HG02642 (cell line): Measurements from ENCODE around the gene LTBP2.
"Not testable (repeated sequence)": the region's sequence is repeated elsewhere in the genome, so short reads cannot be mapped to it uniquely, and the experiment has no call there.

Experiments
- ATAC-seq: cut with Tn5 transposase; IDR thresholded peaks from one replicate; pipeline ENCODE4 v1.9.1; 2021; ENCODE audit warnings: mild to moderate bottlenecking; ENCODE audit not compliant: unreplicated experiment, poor library complexity

The LTBP2 gene

DNA sequence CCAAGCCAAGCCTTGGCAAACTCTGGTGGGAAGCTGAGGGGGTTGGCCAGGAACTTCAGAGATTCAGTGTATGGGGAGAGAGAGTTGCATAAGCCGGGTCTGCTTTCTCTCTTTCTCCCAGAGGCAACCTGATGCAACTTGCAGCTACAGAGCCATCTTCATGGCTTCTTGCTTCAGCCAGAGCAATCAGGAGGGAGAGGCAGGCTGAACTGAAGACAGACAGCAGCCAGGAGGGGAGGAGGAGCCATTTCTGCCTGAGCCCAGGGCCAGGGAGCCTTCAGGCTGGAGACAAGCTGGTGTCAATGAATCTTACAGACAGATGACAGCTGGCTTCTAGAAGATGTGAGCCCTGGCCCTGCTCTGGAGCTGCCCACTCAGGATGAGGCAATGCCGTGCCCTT lies 137.7 kb downstream of the LTBP2 start:
- ATAC-seq, result no peak

DNA sequence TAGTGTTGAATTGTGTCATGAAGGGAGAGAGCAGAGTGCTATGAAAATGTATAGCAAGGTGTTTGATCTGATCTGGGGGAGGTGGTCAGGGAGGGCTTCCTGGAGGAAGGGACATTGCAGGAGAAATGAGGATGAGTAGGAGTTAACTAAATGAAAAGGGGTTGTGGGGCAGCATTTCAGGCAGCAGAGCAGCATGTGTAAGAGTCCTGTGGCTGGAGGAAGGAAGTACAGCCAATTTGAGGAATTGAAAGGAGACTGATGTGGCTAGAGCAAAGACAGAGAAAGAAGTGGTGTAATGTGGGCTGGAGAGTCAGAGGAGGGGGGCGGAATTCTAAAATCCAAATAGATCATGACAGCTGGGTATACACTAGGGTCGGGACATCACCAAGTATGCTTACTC lies 139.4 kb downstream of the LTBP2 start:
- no peak for ATAC-seq

DNA sequence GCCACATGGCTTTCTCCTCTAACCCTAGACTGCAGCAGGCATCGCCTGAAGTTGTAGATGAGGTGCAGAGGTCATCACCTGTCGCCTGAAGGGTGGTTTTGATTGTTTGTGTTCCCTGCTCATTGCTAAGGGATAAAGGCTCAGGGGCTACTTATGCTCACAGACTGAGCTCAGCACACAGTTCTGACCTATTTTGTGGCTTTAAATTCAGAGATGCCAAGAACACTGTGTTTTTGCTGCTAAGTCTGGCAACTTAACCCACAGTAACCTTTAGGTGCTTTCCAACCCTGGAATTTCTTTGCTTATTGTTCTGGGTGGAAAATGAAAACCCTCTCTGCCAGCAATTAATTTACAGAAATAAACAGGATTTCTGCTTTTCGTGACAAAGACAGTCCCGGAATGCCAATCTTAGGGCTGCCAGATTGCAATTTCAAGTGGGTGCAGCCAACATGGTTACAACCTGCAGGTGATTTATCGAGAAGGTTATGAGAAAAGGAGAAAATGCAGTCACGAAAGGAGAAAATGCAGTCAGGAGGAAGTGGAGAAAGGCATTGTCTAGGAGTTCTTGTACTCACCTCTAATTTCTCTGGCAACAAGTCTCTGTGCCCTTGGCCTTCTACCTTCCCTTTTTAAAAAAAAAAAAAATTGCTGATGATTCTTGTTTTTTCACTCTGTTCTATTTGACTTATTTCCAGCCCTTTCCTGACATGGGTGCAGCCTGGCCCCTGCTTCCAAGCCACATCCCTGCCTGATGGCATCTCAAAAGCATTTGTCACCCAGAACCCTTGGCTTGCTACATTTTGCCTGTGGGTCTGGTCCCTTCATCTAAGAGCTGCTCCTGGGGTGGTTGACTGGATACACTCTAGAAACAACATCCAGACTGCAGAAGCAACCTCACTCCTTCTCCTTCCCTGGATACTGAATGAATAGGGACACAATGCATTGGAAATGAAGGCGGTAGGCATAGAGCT lies 142.2 kb downstream of the LTBP2 start:
- ATAC-seq, result no peak

DNA sequence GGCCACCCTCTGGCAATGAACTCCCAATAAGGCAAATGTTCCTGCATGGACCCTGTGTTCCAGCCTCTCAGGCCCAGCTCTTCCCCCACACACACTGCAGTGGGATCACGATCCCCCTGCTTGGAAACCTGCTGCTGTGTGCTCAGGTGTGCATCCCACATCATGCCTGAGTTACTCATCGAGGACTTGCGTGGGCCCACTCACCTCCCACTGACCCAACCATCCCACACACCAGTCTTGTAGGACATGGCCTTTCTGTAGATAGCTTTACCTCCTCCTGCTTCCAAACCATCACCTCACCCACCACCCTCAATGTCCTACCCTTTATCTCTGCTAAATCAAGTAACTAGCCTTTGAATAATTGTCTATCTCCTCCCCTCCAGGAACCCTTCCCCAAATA lies 143.5 kb downstream of the LTBP2 start:
- ATAC-seq, result no peak

DNA sequence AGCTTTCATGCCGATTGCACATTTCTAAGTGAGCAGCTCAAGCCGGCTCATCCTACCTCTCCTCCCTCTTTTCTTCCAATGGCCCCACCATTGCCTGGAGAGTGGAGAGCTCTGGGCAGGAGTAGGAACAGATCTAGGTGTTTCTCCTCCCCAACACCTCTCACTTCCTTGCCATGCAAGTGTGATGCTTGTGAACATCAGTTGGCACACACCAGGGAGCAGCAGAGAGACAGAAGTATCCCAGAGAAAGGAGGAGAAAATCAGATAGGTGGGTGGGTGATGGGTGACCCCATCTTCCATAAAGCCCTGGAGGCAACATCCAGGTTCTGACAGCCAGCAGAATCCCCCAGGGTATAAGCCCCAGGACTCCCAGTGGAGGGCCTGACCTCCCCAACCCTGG lies 146.7 kb downstream of the LTBP2 start:
- ATAC-seq, result no peak

DNA sequence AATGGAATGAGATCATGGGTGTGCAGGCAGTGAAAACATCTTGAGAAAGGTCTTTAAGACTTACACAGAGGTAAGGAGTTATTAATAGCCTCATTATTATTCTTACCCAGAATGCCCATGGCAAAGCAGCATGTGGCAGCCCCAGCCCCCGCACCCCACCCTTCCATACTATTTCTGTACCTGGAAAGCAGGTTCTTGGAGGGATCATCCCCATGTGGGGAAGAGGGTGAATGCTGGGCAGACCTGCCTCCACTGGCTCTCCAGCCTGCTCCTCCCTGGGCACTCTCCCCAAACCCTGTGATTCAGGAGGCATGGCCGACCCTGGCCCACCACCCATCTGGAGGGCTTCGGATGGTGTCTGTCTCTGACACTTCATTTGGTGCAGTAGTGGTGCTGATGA lies 147.3 kb downstream of the LTBP2 start:
- no peak for ATAC-seq

DNA sequence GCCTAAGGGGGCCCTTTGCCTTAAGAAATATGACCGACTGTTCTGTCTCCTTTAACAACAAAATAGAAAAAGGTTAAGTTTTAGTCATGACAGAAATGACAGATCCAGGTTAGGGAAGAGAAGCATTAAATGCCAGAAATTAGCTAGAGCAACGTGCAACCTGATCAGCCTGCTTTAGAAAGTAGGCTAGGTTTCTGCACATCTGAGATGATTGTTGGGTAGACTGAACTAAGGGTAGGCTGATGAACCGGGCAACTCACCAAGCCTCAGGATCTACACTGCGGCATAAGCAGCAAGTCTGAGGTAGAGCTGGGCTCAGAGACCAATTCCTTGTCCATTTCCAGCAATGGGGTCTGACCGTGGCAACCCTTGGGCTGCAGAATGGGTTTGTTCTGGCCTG lies 148.3 kb downstream of the LTBP2 start:
- no peak for ATAC-seq

DNA sequence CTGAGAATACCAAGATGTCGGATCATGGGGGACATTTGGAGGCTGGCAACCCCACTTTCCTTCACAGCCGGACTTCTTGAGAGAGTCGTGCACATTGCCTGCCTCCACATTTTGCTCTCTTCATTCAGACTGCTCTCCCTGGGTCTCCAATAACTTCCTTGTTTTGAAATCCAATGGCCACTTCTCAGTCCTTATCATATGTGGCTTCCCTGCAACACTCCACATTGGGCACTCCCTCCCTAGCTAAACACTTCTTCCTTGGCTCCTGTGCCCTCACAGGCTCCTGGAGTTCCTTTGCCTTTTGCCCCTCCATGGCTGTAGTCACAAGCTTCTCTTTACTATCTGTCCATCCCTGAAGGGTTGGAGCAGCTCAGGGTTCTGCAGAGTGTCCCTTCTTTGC lies 149.0 kb downstream of the LTBP2 start:
- no peak for ATAC-seq

DNA sequence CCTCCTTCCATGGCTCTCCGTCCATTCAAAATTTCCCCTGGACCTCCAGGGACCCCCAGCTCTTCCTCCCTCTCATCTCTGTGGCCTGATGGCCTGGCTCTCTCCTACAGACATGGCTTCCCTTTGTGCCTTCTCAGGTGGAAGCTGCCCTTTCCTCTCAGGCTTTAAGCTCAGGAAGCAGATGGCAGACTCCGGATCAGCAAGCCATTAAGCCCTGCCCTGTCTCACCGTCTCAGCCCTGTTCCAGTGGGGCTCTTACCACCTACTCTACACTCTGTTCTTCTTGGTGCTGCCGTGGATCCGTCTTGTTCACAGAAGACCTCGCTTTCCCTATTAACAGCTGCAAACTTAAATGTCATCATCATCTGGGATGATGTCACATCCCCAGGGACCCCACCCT lies 152.1 kb downstream of the LTBP2 start:
- no peak for ATAC-seq

DNA sequence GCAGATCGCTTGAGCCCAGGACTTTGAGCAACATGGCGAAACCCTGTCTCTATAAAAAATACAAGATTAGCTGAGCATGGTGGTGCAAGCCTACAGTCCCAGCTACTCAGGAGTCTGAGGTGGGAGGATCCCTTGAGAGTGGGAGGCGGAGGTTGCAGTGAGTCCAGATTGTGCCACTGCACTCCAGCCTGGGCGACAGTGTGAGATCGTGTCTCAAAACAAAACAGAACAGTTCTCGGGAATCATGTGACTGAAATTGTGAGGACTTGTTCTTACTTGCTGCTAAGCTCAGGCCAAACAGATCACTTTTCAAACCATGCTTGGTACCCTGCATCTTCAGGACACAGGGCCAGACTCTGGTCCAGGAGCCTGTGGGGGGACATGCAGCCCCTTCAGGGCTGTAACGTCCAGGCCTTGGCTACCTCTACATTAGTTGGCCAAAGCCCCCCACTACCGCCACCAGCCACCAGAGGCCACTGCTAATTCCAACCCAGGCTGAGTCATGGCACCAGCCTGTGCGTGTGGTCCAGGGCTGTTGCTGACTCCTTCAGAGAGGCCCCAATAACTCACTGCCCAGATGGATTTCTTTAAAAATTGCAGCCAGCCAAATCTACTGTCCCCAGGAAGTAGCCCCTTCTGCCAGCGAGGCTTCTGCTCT lies 152.6 kb downstream of the LTBP2 start:
- peak; percentile 55 for ATAC-seq

DNA sequence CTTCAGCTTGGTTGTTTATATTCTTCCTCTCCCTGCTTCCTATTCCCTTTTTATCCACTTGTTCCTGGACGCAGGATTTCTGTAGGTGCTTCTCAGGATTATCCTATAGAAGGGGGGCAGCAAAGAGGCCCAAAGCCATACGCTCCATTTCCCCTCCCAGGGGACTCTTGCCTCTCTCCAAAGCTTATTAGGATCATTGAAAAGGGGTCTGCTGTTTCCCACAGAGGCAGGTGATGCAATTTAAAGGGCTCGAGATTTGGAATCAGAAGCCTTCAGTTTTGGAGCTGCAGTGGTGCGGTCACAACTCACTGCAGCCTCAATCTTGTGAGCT lies 154.5 kb downstream of the LTBP2 start:
- ATAC-seq, result no peak

DNA sequence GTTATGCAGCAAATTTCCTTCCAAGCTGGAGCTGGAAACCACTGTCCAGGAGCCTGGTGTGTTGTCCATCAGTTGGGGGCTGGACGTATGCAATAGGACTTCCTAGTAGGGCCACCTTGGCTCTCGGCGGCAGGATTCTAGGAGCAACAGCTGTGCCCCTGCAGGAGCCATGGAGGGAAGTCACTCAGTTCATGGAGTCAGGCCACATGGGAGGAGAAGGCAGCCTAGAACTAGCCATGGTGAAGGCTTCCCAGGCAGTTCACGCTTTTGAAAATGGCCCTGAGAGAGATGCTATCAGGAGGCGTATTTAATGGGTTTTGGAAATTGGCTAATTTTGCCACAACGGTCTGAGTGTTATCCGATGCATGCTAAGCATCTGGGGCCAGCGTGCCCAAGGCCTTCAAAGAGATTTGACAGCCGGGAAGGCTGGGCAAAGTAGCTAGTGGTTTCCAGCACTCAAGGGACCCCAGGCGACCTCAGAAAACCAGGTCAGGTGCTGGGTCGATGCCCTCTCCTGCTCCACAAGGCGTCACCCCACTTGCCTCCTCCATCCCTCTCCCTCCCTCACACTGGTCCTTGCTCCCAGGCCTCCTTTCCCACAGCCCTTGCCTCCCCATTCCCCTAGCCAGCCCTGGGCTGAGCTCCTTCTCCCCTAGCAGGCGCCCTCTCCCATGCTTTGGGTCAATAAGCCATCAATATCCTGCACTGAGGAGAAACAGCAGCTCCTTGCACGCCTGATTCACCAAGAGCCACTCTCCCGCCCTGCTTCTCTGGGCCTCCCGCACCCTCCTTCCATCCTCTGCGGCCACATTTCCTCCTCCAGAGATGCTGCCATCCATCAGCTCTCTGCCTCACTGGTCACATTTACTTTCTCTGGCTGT lies 155.1 kb downstream of the LTBP2 start:
- no peak for ATAC-seq

DNA sequence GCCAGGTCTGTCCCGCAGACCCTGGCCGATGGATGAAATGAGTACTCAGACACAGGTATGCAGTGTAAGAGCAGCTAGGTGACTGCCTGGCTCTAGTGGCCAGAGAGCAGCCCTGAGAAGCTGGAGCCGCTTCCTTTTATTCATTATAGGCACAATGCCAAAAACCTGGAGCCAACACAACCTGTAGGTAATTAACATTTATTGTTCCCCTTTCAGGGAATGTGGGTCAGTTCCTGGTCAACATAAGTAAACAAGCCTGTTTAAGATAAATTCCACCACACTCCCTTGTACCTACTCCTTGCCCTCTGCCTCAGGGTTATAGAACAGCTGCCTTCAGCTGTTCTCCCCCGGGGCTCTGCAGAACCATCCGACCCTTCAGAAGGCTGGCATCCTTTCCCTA lies 157.6 kb downstream of the LTBP2 start:
- not testable (repeated sequence) for ATAC-seq
